GM19463 (cell line): Measurements from ENCODE around the gene HBZ.
"Not testable (repeated sequence)": the region's sequence is repeated elsewhere in the genome, so short reads cannot be mapped to it uniquely, and the experiment has no call there.

Source experiments
- ATAC-seq: cut with Tn5 transposase; IDR thresholded peaks from one replicate; pipeline ENCODE4 v1.9.1; 2021; ENCODE audit warnings: mild to moderate bottlenecking, moderate library complexity; ENCODE audit not compliant: unreplicated experiment

The HBZ gene

GRCh38 chr16:164134-164823 is 11.8 kb downstream of the HBZ start:
- not testable (repeated sequence) for ATAC-seq

GRCh38 chr16:164827-165538 is 12.5 kb downstream of the HBZ start:
- no peak for ATAC-seq

GRCh38 chr16:165539-166374 is 13.3 kb downstream of the HBZ start, which contains the start of gene HBM:
Gene HBM (plus strand): TSS chr16:165978. CDS start chr16:165998, 20 bp downstream.
- no peak for ATAC-seq

- no peak for ATAC-seq
Observed at GRCh38 chr16:166375-167121, 14.1 kb downstream of the HBZ start.

DNA sequence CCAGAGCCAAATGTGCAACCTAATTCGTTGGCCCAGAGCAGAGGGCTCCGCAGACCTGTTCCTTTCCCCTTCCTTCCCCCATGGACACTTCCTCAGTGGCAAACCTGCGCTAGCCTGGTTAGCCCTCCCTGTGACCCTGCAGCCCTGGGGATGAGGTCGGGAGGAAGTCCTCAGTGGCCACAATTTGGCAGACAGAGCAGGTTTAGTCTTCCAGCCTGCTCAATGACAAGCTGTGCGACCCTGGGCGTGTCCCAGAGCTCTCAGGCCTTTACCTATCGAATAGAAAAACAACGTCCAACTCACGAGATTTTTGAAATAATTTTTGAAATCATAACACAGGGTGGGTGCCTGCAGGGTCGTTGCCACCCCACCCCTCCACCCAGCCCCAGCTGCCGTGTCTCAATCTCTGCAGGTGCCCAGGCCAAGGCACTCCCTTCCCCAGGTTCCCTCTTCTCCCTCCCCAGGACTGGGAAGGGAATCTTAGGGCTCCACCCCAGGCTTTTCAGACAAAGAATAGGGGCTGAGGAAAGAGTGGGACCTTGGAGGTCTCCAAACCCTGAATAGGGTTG is 14.8 kb downstream of the HBZ start:
- no peak for ATAC-seq

DNA sequence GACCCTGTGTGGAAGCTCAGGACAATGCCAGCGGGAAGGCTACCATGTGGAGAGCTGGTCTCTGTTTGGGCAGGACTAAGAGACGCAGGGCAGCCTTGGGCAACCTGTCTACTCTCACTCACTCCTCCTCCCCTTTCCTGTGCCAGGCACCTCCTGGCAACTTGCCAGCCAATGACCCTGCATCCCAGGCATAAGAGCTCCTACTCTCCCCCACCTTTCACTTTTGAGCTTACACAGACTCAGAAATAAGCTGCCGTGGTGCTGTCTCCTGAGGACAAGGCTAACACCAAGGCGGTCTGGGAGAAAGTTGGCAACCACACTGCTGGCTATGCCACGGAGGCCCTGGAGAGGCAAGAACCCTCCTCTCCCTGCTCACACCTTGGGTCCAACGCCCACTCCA is 16.0 kb downstream of the HBZ start:
- no peak for ATAC-seq

DNA sequence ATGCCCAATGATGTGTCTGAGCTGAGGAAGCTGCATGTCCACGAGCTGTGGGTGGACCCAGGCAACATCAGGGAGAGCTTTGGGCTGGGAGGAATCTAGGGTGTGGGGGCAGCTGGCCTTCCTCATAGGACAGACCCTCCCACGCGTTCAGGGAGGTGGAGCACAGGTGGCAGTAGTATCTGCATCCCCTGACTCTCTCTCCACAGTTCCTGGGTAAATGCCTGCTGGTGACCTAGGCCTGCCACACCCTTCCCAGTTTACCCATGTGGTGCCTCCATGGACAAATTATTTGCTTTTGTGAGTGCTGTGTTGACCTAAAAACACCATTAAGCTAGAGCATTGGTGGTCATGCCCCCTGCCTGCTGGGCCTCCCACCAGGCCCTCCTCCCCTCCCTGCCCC is 16.6 kb downstream of the HBZ start:
- ATAC-seq: no peak

DNA sequence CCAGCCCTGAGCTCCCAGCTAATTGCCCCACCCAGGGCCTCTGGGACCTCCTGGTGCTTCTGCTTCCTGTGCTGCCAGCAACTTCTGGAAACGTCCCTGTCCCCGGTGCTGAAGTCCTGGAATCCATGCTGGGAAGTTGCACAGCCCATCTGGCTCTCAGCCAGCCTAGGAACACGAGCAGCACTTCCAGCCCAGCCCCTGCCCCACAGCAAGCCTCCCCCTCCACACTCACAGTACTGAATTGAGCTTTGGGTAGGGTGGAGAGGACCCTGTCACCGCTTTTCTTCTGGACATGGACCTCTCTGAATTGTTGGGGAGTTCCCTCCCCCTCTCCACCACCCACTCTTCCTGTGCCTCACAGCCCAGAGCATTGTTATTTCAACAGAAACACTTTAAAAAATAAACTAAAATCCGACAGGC is 17.7 kb downstream of the HBZ start:
- not testable (repeated sequence) for ATAC-seq

DNA sequence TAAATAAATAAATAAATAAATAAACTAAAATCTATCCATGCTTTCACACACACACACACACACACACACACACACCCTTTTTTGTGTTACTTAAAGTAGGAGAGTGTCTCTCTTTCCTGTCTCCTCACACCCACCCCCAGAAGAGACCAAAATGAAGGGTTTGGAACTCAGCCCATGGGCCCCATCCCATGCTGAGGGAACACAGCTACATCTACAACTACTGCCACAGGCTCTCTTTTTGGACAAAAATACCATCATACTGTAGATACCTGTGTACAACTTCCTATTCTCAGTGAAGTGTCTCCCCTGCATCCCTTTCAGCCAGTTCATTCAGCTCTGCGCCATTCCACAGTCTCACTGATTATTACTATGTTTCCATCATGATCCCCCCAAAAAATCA is 18.3 kb downstream of the HBZ start:
- no peak for ATAC-seq

DNA sequence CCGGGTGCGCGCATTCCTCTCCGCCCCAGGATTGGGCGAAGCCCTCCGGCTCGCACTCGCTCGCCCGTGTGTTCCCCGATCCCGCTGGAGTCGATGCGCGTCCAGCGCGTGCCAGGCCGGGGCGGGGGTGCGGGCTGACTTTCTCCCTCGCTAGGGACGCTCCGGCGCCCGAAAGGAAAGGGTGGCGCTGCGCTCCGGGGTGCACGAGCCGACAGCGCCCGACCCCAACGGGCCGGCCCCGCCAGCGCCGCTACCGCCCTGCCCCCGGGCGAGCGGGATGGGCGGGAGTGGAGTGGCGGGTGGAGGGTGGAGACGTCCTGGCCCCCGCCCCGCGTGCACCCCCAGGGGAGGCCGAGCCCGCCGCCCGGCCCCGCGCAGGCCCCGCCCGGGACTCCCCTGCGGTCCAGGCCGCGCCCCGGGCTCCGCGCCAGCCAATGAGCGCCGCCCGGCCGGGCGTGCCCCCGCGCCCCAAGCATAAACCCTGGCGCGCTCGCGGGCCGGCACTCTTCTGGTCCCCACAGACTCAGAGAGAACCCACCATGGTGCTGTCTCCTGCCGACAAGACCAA is 20.0 kb downstream of the HBZ start, which contains the start of gene HBA2:
TSS of gene HBA2 (plus strand) at position 503 of the 568 bp plus-strand sequence. CDS start at position 540, 37 bp downstream.
- not testable (repeated sequence) for ATAC-seq

GRCh38 chr16:173211-173854 is 20.9 kb downstream of the HBZ start:
- ATAC-seq: not testable (repeated sequence)

- ATAC-seq: not testable (repeated sequence)
Observed at GRCh38 chr16:173928-174769, 21.7 kb downstream of the HBZ start.

DNA sequence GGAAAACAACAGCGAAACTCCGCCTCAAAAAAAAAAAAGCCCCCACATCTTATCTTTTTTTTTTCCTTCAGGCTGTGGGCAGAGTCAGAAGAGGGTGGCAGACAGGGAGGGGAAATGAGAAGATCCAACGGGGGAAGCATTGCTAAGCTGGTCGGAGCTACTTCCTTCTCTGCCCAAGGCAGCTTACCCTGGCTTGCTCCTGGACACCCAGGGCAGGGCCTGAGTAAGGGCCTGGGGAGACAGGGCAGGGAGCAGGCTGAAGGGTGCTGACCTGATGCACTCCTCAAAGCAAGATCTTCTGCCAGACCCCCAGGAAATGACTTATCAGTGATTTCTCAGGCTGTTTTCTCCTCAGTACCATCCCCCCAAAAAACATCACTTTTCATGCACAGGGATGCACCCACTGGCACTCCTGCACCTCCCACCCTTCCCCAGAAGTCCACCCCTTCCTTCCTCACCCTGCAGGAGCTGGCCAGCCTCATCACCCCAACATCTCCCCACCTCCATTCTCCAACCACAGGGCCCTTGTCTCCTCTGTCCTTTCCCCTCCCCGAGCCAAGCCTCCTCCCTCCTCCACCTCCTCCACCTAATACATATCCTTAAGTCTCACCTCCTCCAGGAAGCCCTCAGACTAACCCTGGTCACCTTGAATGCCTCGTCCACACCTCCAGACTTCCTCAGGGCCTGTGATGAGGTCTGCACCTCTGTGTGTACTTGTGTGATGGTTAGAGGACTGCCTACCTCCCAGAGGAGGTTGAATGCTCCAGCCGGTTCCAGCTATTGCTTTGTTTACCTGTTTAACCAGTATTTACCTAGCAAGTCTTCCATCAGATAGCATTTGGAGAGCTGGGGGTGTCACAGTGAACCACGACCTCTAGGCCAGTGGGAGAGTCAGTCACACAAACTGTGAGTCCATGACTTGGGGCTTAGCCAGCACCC is 22.8 kb downstream of the HBZ start:
- ATAC-seq: no peak

DNA sequence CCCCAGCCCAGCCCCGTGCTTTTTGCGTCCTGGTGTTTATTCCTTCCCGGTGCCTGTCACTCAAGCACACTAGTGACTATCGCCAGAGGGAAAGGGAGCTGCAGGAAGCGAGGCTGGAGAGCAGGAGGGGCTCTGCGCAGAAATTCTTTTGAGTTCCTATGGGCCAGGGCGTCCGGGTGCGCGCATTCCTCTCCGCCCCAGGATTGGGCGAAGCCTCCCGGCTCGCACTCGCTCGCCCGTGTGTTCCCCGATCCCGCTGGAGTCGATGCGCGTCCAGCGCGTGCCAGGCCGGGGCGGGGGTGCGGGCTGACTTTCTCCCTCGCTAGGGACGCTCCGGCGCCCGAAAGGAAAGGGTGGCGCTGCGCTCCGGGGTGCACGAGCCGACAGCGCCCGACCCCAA is 23.6 kb downstream of the HBZ start:
- ATAC-seq: not testable (repeated sequence)

- ATAC-seq: not testable (repeated sequence)
Observed at GRCh38 chr16:176477-177382, 24.3 kb downstream of the HBZ start, which contains the start of gene HBA1. Gene HBA1 (plus strand): TSS chr16:176680. CDS start chr16:176717, 37 bp downstream.

DNA sequence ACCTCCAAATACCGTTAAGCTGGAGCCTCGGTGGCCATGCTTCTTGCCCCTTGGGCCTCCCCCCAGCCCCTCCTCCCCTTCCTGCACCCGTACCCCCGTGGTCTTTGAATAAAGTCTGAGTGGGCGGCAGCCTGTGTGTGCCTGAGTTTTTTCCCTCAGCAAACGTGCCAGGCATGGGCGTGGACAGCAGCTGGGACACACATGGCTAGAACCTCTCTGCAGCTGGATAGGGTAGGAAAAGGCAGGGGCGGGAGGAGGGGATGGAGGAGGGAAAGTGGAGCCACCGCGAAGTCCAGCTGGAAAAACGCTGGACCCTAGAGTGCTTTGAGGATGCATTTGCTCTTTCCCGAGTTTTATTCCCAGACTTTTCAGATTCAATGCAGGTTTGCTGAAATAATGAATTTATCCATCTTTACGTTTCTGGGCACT is 25.0 kb downstream of the HBZ start:
- no peak for ATAC-seq
